DND-41 (cell line): ENCODE measurements around the gene COL8A1.

Experiments used
- ATAC-seq: fragments of 200-7000 bp; cut with Tn5 transposase; 3 replicates; pipeline ENCODE4 v1.9.1; 2021; ENCODE audit warnings: low read depth; ENCODE audit not compliant: insufficient read depth
- DNase-seq: peaks from one replicate; pipeline ENCODE4 v3.0.0-alpha.2; 2020
- H2AFZ ChIP-seq: 2 replicates; pipeline ENCODE4 v1.6.0; 2012; ENCODE audit warnings: low read depth, low read length
- H3K27ac ChIP-seq: 2 replicates; pipeline ENCODE4 v1.5.1; 2012; ENCODE audit warnings: low read length, inconsistent platforms
- H3K27me3 ChIP-seq: fragments of 200-600 bp; sonication (generic); 2 replicates; pipeline ENCODE4 v1.6.0; 2012; ENCODE audit warnings: low read length, mild to moderate bottlenecking, inconsistent platforms; ENCODE audit not compliant: insufficient read depth, poor library complexity
- H3K36me3 ChIP-seq: 2 replicates; pipeline ENCODE4 v1.5.1; 2012; ENCODE audit warnings: low read length, inconsistent platforms; ENCODE audit not compliant: insufficient read depth
- H3K4me1 ChIP-seq: 2 replicates; pipeline ENCODE4 v1.5.1; 2012; ENCODE audit warnings: mild to moderate bottlenecking, low read length; ENCODE audit not compliant: insufficient read depth
- H3K4me2 ChIP-seq: 2 replicates; pipeline ENCODE4 v1.6.0; 2012; ENCODE audit warnings: mild to moderate bottlenecking, moderate library complexity, low read length, inconsistent platforms; ENCODE audit not compliant: insufficient read depth
- H3K4me3 ChIP-seq, 2 experiments: fragments of 200-600 bp in 1 of 2; shearing (Covaris generic) in 1 of 2; 2 replicates each; pipeline ENCODE4 v1.5.1; 2012 to 2016; ENCODE audit warnings: inconsistent platforms in 2 of 2, low read length in 2 of 2, mild to moderate bottlenecking in 2 of 2, low read depth in 1 of 2, moderate library complexity in 1 of 2
- H3K79me2 ChIP-seq: 2 replicates; pipeline ENCODE4 v1.6.0; 2012; ENCODE audit warnings: low read length, inconsistent platforms; ENCODE audit not compliant: insufficient read depth
- H3K9ac ChIP-seq: 2 replicates; pipeline ENCODE4 v1.6.0; 2012; ENCODE audit warnings: low read depth, mild to moderate bottlenecking, inconsistent platforms, low read length, moderate library complexity
- H3K9me3 ChIP-seq: 2 replicates; pipeline ENCODE4 v1.5.1; 2012; ENCODE audit warnings: low read length, moderate library complexity, mild to moderate bottlenecking, inconsistent platforms; ENCODE audit not compliant: insufficient read depth, severe bottlenecking
- H4K20me1 ChIP-seq: 2 replicates; pipeline ENCODE4 v1.6.0; 2012; ENCODE audit warnings: low read length; ENCODE audit not compliant: insufficient read depth
- EZH2 ChIP-seq: IDR thresholded peaks from 3 replicates; pipeline ENCODE4 v1.6.1; 2012; ENCODE audit warnings: borderline replicate concordance, low read depth, mild to moderate bottlenecking, moderate library complexity, low read length, inconsistent platforms; ENCODE audit not compliant: severe bottlenecking
- TF ChIP-seq, protein P1 (sequence below): IDR thresholded peaks from 2 replicates; pipeline ENCODE4 v1.5.1; 2012; ENCODE audit warnings: borderline replicate concordance, low read length, moderate library complexity, mild to moderate bottlenecking; ENCODE audit not compliant: poor library complexity, severe bottlenecking; ENCODE audit errors: extremely low read depth

Gene COL8A1

DNA sequence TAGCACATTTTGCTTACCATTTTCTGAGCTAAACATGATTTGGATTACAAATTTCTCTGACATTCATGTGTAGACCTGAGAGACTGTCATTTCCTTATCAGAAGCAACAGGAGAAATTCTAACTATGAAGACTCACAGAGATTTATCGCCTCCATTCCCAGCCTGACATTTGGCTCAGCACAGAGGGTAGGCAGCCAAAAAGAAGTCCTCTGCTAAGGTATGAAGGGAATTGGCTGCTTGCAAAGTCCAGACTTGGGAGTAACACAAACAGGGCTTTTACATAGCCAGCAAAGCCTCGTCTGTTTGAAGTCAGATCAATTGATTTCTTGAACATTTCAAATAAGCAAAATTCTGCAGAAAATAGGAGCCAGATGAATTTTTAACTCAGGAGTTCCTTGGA, 122.2 kb downstream of the COL8A1 start:
- DNase-seq (no peak), ATAC-seq (no peak)
- H3K36me3 ChIP-seq = no peaks in the 10 kb centered on the region
- H3K9ac ChIP-seq = no peak overlapping the region
- H3K27me3 ChIP-seq = peaks cover 23% of the 10 kb centered on the region
- no peaks in the 10 kb centered on the region for H3K9me3 ChIP-seq
- no peak overlapping the region for H3K4me2 ChIP-seq
- no peak overlapping the region for H3K27ac ChIP-seq
- H3K4me1 ChIP-seq = no peaks in the 10 kb centered on the region
- no peak overlapping the region for H2AFZ ChIP-seq
- no peak for TF ChIP-seq EZH2
- TF ChIP-seq, protein P1, sequence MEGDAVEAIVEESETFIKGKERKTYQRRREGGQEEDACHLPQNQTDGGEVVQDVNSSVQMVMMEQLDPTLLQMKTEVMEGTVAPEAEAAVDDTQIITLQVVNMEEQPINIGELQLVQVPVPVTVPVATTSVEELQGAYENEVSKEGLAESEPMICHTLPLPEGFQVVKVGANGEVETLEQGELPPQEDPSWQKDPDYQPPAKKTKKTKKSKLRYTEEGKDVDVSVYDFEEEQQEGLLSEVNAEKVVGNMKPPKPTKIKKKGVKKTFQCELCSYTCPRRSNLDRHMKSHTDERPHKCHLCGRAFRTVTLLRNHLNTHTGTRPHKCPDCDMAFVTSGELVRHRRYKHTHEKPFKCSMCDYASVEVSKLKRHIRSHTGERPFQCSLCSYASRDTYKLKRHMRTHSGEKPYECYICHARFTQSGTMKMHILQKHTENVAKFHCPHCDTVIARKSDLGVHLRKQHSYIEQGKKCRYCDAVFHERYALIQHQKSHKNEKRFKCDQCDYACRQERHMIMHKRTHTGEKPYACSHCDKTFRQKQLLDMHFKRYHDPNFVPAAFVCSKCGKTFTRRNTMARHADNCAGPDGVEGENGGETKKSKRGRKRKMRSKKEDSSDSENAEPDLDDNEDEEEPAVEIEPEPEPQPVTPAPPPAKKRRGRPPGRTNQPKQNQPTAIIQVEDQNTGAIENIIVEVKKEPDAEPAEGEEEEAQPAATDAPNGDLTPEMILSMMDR = no peak
- no peaks in the 10 kb centered on the region for H3K79me2 ChIP-seq
- no peak overlapping the region for H3K4me3 ChIP-seq
- 0 out of 2 replicates have a peak, but pooled peaks cover 2% of the 10 kb centered on the region for H4K20me1 ChIP-seq

DNA sequence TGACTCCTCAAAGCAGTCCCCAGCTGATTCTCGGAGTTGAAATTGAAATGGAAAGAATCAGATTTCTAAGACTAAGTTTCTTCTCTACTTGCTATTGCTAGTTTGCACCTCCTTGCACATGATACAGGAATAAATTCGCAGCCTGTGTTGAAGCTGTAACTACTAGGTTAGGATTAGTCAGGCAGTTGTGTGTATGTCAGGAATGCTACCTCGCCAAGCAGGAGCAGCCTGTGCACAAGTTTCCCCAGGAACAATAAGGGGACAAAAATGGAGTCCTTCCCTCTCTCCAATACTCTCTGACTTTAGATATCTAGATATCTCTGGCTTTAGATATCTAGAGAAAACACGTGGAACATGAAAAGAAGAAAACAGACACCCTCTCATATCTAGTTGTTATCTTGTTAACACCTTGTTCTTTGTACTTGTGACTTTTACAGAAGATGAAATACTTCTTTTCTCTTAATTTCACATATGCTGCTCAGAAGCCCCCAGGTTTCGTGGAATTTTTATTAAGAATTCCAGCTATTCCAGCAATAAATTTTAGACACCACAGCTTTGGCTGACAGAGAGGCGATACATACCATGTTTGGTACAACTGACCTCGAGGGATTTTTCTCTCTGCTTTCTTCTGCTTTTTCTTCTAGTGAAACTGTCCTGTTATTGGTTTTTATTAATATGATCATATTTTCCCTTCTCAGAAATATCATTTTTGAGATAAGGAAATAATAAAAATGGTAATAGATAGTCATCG, 123.2 kb downstream of the COL8A1 start:
- Histone ChIP-seq H3K79me2 (no peaks in the 10 kb centered on the region), H4K20me1 (0 out of 2 replicates have a peak, but pooled peaks cover 2% of the 10 kb centered on the region), H3K27ac (no peak overlapping the region), H3K4me2 (no peak overlapping the region), H3K9ac (no peak overlapping the region), H2AFZ (no peak overlapping the region), H3K27me3 (peaks cover 18% of the 10 kb centered on the region), H3K36me3 (no peaks in the 10 kb centered on the region), H3K4me1 (no peaks in the 10 kb centered on the region), H3K4me3 (no peak overlapping the region), H3K9me3 (no peaks in the 10 kb centered on the region)
- DNase-seq = no peak
- ATAC-seq = no peak
- no peak for TF ChIP-seq EZH2
- TF ChIP-seq, protein P1 = no peak

GRCh38 chr3:99762901-99763300, 124.5 kb downstream of the COL8A1 start:
- Histone ChIP-seq H3K9ac (no peak overlapping the region), H3K27ac (no peak overlapping the region), H3K4me3 (no peak overlapping the region), H3K27me3 (peaks cover 13% of the 10 kb centered on the region), H3K9me3 (no peaks in the 10 kb centered on the region), H4K20me1 (0 out of 2 replicates have a peak, but pooled peaks cover 2% of the 10 kb centered on the region), H3K4me2 (no peak overlapping the region), H3K79me2 (no peaks in the 10 kb centered on the region), H3K4me1 (no peaks in the 10 kb centered on the region), H2AFZ (no peak overlapping the region), H3K36me3 (no peaks in the 10 kb centered on the region)
- ATAC-seq (no peak), DNase-seq (no peak)
- TF ChIP-seq, protein P1 = no peak
- TF ChIP-seq EZH2 = no peak
